Spleen (tissue), 11 donors: ENCODE results near the gene NFATC2IP. TPM values are rescaled to one million over a fixed set of nuclear protein-coding genes. Genes with fewer than 3 reads are reported as not detected.

Source experiments
- DNase-seq: peaks from one replicate; pipeline ENCODE4 v3.0.0-alpha.2; 2020
- H3K27ac ChIP-seq, 8 donors: fragments of 200-600 bp; sonication (generic) in 7 of 8; 1 replicate in 4 of 8; 2 replicates in 4 of 8; pipeline versions ENCODE4 v1.5.0 to v1.8.0; 2016 to 2021; ENCODE audit warnings: inconsistent platforms in 4 of 8, mild to moderate bottlenecking in 4 of 8, moderate library complexity in 1 of 8
- H3K27me3 ChIP-seq, 7 donors: fragments of 200-600 bp; sonication (generic) in 6 of 7; replicated peaks in 1 of 7; 1 replicate in 4 of 7; 2 replicates in 3 of 7; pipeline versions ENCODE4 v1.5.0 to v1.8.0; 2016 to 2021; ENCODE audit warnings: inconsistent platforms in 3 of 7, mild to moderate bottlenecking in 1 of 7
- H3K36me3 ChIP-seq, 6 donors: fragments of 200-600 bp; sonication (generic) in 5 of 6; 1 replicate in 4 of 6; 2 replicates in 2 of 6; pipeline versions ENCODE4 v1.5.0 to v1.8.0; 2016 to 2021; ENCODE audit warnings: inconsistent platforms in 2 of 6
- H3K4me1 ChIP-seq, 6 donors: fragments of 200-600 bp; sonication (generic) in 5 of 6; 1 replicate in 3 of 6; 2 replicates in 3 of 6; pipeline versions ENCODE4 v1.5.0 to v1.8.0; 2016 to 2021; ENCODE audit warnings: inconsistent platforms in 3 of 6
- H3K4me3 ChIP-seq, 8 donors: fragments of 200-600 bp; sonication (generic) in 7 of 8; 1 replicate in 4 of 8; 2 replicates in 4 of 8; pipeline versions ENCODE4 v1.5.0 to v1.8.0; 2016 to 2021; ENCODE audit warnings: inconsistent platforms in 4 of 8, mild to moderate bottlenecking in 4 of 8, moderate library complexity in 2 of 8
- H3K9me3 ChIP-seq, 8 donors: fragments of 200-600 bp; sonication (generic) in 7 of 8; 1 replicate in 4 of 8; 2 replicates in 4 of 8; pipeline versions ENCODE4 v1.5.0 to v1.8.0; 2016 to 2021; ENCODE audit warnings: inconsistent platforms in 4 of 8
- POLR2A ChIP-seq, 3 donors: fragments of 450-650 bp; IDR thresholded peaks; one replicate each; pipeline ENCODE4 v1.5.1; 2017; ENCODE audit warnings: antibody characterized with exemption in 3 of 3, mild to moderate bottlenecking in 1 of 3
- POLR2AphosphoS5 ChIP-seq, 3 donors: sonication (generic); formaldehyde crosslinking; IDR thresholded peaks; one replicate each; pipeline ENCODE4 v1.5.1; 2017; ENCODE audit warnings: antibody characterized with exemption in 3 of 3
- WGBS, 5 donors: extraction: QIAGEN DNeasy Blood & Tissue Kit in 3 of 5; methylation state at CpG; one replicate each; pipeline versions ENCODE4 v1.1.5 to v1.1.7; 2013 to 2018; 5-methylcytosine and 5-hydroxymethylcytosine counted together
- intact Hi-C: fragments of 100-400 bp; cut with DNase I; formaldehyde crosslinking; loops from one replicate; pipeline ENCODE4 v1.15.0; 2023; ENCODE audit warnings: low total_unique reads
- polyA plus RNA-seq, 3 donors: library from polyadenylated mRNA; stranded (reverse); fragments of 200-250 nt; gene quantifications; one replicate each; pipeline ENCODE4 v1.2.1, GENCODE V29; 2013
- total RNA-seq, 7 donors: library from RNA; depleted of rRNA in 3 of 7; stranded (reverse); fragments of >200 nt in 3 of 7; fragmentation: NEBNext Ultra II Directional in 4 of 7; extraction: Animal tissue kit (Norgen Biotek cat#: 25700) in 4 of 7; gene quantifications; one replicate each; pipeline versions ENCODE4 v1.1.0 to v1.2.1, GENCODE V29; 2016 to 2021
- TF ChIP-seq, protein P1 (sequence below), 11 experiments: fragments of 200-600 bp in 7 of 11; fragments of 450-650 bp in 4 of 11; sonication (generic) in 4 of 11; IDR thresholded peaks in 8 of 11; conservative IDR thresholded peaks in 3 of 11; 1 replicate in 7 of 11; 2 replicates in 4 of 11; pipeline versions ENCODE4 v1.4.0 to v1.8.0; 2016 to 2021; ENCODE audit warnings: antibody characterized with exemption in 11 of 11, inconsistent platforms in 4 of 11, mild to moderate bottlenecking in 1 of 11
- donor health status: healthy with polysubstance abuse.
- donor health status: DM: no; HTN: no; CAD: no; lungs with moderate emphysema.
- donor health status: DM: no; HTN: no; CAD: no.
- donor health status: Bipolar disorder and iron deficiency.
- donor health status: healthy.
- donor health status: DM: no; HTN: no; CAD: no.
- donor health status: DM: yes; HTN: yes; CAD: no.

Gene NFATC2IP
- total and polyA plus RNA-seq, 10 donors, result 21.1 to 63.5 (median 46.5) TPM

- H3K27me3 ChIP-seq, result no peaks in the 10 kb centered on the region
- intact Hi-C loops, result no loop called here
- peaks cover 10 to 21% (median 17%) of the 10 kb centered on the region in 6 donors for H3K4me1 ChIP-seq
- no peaks in the 10 kb centered on the region for H3K9me3 ChIP-seq
- TF ChIP-seq POLR2A (IDR thresholded peaks at IDR 0.05), result no peak
- TF ChIP-seq, protein P1, sequence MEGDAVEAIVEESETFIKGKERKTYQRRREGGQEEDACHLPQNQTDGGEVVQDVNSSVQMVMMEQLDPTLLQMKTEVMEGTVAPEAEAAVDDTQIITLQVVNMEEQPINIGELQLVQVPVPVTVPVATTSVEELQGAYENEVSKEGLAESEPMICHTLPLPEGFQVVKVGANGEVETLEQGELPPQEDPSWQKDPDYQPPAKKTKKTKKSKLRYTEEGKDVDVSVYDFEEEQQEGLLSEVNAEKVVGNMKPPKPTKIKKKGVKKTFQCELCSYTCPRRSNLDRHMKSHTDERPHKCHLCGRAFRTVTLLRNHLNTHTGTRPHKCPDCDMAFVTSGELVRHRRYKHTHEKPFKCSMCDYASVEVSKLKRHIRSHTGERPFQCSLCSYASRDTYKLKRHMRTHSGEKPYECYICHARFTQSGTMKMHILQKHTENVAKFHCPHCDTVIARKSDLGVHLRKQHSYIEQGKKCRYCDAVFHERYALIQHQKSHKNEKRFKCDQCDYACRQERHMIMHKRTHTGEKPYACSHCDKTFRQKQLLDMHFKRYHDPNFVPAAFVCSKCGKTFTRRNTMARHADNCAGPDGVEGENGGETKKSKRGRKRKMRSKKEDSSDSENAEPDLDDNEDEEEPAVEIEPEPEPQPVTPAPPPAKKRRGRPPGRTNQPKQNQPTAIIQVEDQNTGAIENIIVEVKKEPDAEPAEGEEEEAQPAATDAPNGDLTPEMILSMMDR (IDR thresholded peaks at IDR 0.05 in 8 of 11, conservative IDR thresholded peaks at IDR 0.05 in 3 of 11), result no peak
- TF ChIP-seq POLR2AphosphoS5 (IDR thresholded peaks at IDR 0.05), result no peak
- H3K4me3 ChIP-seq, result no peak overlapping the region
- DNase-seq, result no peak
- peaks cover 0 to 11% (median 0%) of the 10 kb centered on the region in 6 donors for H3K36me3 ChIP-seq
- peak overlapping the region in 1 of 8 donors; percentile 16 for H3K27ac ChIP-seq
Observed at GRCh38 chr16:28943281-28943680, 7.5 kb upstream of the NFATC2IP start.

GRCh38 chr16:28946681-28947080 lies 4.1 kb upstream of the NFATC2IP start:
- Histone ChIP-seq H3K27ac (no peak overlapping the region), H3K36me3 (no peaks in the 10 kb centered on the region), H3K9me3 (no peaks in the 10 kb centered on the region), H3K27me3 (no peaks in the 10 kb centered on the region), H3K4me3 (no peak overlapping the region), H3K4me1 (peaks cover 10 to 37% (median 30%) of the 10 kb centered on the region in 6 donors)
- TF ChIP-seq, protein P1 (IDR thresholded peaks at IDR 0.05 in 8 of 11, conservative IDR thresholded peaks at IDR 0.05 in 3 of 11), result no peak
- TF ChIP-seq POLR2AphosphoS5 (IDR thresholded peaks at IDR 0.05) (no peak), POLR2A (IDR thresholded peaks at IDR 0.05) (no peak)
- WGBS, 5 donors, result 76 to 85% (median 78%) methylated on average over 4 of the region's 4 CpGs
- no peak for DNase-seq
- intact Hi-C loops, result no loop called here

- Histone ChIP-seq H3K4me3 (peak overlapping the region; percentile 68 to 100 (median 94)), H3K36me3 (peaks cover under 1 to 46% (median 29%) of the 10 kb centered on the region in 6 donors), H3K4me1 (peaks cover 7 to 50% (median 32%) of the 10 kb centered on the region in 6 donors), H3K27ac (peak overlapping the region; percentile 74 to 95 (median 90)), H3K27me3 (no peaks in the 10 kb centered on the region), H3K9me3 (no peaks in the 10 kb centered on the region)
- TF ChIP-seq, protein P1 (IDR thresholded peaks at IDR 0.05 in 8 of 11, conservative IDR thresholded peaks at IDR 0.05 in 3 of 11), result no peak
- no peak for TF ChIP-seq POLR2AphosphoS5 (IDR thresholded peaks at IDR 0.05)
- no peak for TF ChIP-seq POLR2A (IDR thresholded peaks at IDR 0.05)
- peak; percentile 81 for DNase-seq
- 3 to 5% (median 4%) methylated on average over 11 to 17 of the region's 17 CpGs for WGBS, 5 donors
- intact Hi-C loops, result loop anchor here (5.0 kb wide), 1 partner anchor 129 kb away; the partner anchor contains the start of gene ATXN2L
Observed at GRCh38 chr16:28951410-28951943, 740 bp downstream of the NFATC2IP start.

GRCh38 chr16:28958216-28958615 lies 7.5 kb downstream of the NFATC2IP start:
- H3K27ac ChIP-seq, result no peak overlapping the region
- no peaks in the 10 kb centered on the region for H3K9me3 ChIP-seq
- peaks cover 0 to 18% (median 5%) of the 10 kb centered on the region in 6 donors for H3K4me1 ChIP-seq
- WGBS, 5 donors, result 86 to 96% (median 91%) methylated on average over 7 to 9 of the region's 9 CpGs
- H3K4me3 ChIP-seq, result no peak overlapping the region
- DNase-seq, result no peak
- H3K27me3 ChIP-seq, result no peaks in the 10 kb centered on the region
- TF ChIP-seq POLR2AphosphoS5 (IDR thresholded peaks at IDR 0.05) (no peak), POLR2A (IDR thresholded peaks at IDR 0.05) (no peak)
- TF ChIP-seq, protein P1 (IDR thresholded peaks at IDR 0.05 in 8 of 11, conservative IDR thresholded peaks at IDR 0.05 in 3 of 11), result no peak
- intact Hi-C loops, result no loop called here
- H3K36me3 ChIP-seq, result peaks cover 9 to 100% (median 79%) of the 10 kb centered on the region in 6 donors
